OCI-LY3 (cell line): ENCODE results near the gene MAP4K5.
"Not testable (repeated sequence)": the region's sequence is repeated elsewhere in the genome, so short reads cannot be mapped to it uniquely, and the experiment has no call there.

Source experiments
- H2AFZ ChIP-seq: fragments of 200-600, 300-600 bp; shearing (Covaris generic); 2 replicates; pipeline ENCODE4 v1.6.0; 2014; ENCODE audit warnings: antibody characterized with exemption, low read depth, low read length
- H3K27ac ChIP-seq: fragments of 200-600, 300-600 bp; sonication (generic); 2 replicates; pipeline ENCODE4 v1.5.1; 2014; ENCODE audit warnings: mild to moderate bottlenecking, low read length, moderate library complexity, mixed read lengths
- H3K27me3 ChIP-seq: fragments of 200-600, 300-600 bp; sonication (generic); 2 replicates; pipeline ENCODE4 v1.6.1; 2014; ENCODE audit warnings: low read depth, low read length, mixed read lengths
- H3K36me3 ChIP-seq: fragments of 200-600, 300-600 bp; sonication (generic); replicated peaks from 2 replicates; pipeline ENCODE3; 2014; ENCODE audit warnings: low read depth, low read length, mixed read lengths
- H3K4me1 ChIP-seq: fragments of 300-600, 200-600 bp; sonication (generic); 2 replicates; pipeline ENCODE4 v1.6.1; 2014; ENCODE audit warnings: low read length, mixed read lengths
- H3K4me2 ChIP-seq: fragments of 200-600, 300-600 bp; sonication (generic); 2 replicates; pipeline ENCODE4 v1.6.1; 2014; ENCODE audit warnings: low read length, mixed read lengths
- H3K4me3 ChIP-seq: fragments of 300-600, 200-600 bp; sonication (generic); 2 replicates; pipeline ENCODE4 v1.5.1; 2014; ENCODE audit warnings: antibody characterized with exemption, mild to moderate bottlenecking, low read length, moderate library complexity
- H3K79me2 ChIP-seq: fragments of 300-600, 200-600 bp; shearing (Covaris generic); 2 replicates; pipeline ENCODE4 v1.6.1; 2014; ENCODE audit warnings: mild to moderate bottlenecking, low read length, mixed read lengths
- H3K9ac ChIP-seq: fragments of 300-600, 200-600 bp; shearing (Covaris generic); 2 replicates; pipeline ENCODE4 v1.6.0; 2014; ENCODE audit warnings: mild to moderate bottlenecking, low read length, moderate library complexity
- H3K9me3 ChIP-seq: fragments of 200-600, 300-600 bp; shearing (Covaris generic); 2 replicates; pipeline ENCODE4 v1.6.1; 2014; ENCODE audit warnings: low read length, mixed read lengths; ENCODE audit not compliant: insufficient read depth
- H4K20me1 ChIP-seq: fragments of 200-600, 300-600 bp; sonication (generic); 2 replicates; pipeline ENCODE4 v1.6.1; 2016; ENCODE audit warnings: low read length, mixed read lengths; ENCODE audit not compliant: insufficient read depth
- CTCF ChIP-seq: fragments of 200-600, 300-600 bp; sonication (generic); IDR thresholded peaks from 2 replicates; pipeline ENCODE4 v1.5.1; 2014; ENCODE audit warnings: antibody characterized with exemption, low read length, low read depth
- EZH2phosphoT487 ChIP-seq: fragments of 200-600 bp; shearing (Covaris generic); IDR thresholded peaks from 2 replicates; pipeline ENCODE4 v1.6.1; 2018; ENCODE audit warnings: antibody characterized with exemption, mixed run types, low read depth

MAP4K5 gene

GRCh38 chr14:50539051-50539450 is 6.7 kb upstream of the MAP4K5 start:
- H3K36me3 ChIP-seq = no peaks in the 10 kb centered on the region
- H3K9me3 ChIP-seq = no peaks in the 10 kb centered on the region
- H4K20me1 ChIP-seq = no peaks in the 10 kb centered on the region
- H2AFZ ChIP-seq = no peak overlapping the region
- H3K79me2 ChIP-seq = no peaks in the 10 kb centered on the region
- H3K27me3 ChIP-seq = no peaks in the 10 kb centered on the region
- H3K27ac ChIP-seq = no peak overlapping the region
- H3K4me1 ChIP-seq = peaks cover 4% of the 10 kb centered on the region; the same call in 1 of the 2 replicates
- H3K9ac ChIP-seq = no peak overlapping the region
- H3K4me3 ChIP-seq = no peak overlapping the region
- no peak overlapping the region for H3K4me2 ChIP-seq
- TF ChIP-seq CTCF (no peak), EZH2phosphoT487 (no peak)

DNA sequence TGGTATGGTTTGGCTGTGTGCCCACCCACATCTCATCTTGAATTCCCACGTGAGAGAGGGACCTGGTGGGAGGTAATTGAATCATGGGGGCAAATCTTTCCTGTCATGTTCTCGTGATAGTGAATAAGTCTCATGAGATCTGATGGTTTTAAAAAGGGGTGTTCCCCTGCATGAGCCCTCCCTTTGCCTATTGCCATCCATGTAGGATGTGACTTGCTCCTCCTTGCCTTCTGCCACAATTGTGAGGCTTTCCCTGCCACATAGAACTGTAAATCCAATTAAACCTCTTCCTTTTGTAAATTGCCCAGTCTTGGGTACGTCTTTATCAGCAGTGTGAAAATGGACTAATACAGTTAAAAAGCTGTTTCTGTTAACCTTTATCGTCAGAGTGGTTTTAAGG is 5.7 kb upstream of the MAP4K5 start:
- not testable (repeated sequence) for H3K9me3 ChIP-seq, H3K27ac ChIP-seq, H2AFZ ChIP-seq, H3K4me3 ChIP-seq, H3K79me2 ChIP-seq, H3K4me1 ChIP-seq, H3K27me3 ChIP-seq, H3K4me2 ChIP-seq, H3K36me3 ChIP-seq, H4K20me1 ChIP-seq, H3K9ac ChIP-seq

DNA sequence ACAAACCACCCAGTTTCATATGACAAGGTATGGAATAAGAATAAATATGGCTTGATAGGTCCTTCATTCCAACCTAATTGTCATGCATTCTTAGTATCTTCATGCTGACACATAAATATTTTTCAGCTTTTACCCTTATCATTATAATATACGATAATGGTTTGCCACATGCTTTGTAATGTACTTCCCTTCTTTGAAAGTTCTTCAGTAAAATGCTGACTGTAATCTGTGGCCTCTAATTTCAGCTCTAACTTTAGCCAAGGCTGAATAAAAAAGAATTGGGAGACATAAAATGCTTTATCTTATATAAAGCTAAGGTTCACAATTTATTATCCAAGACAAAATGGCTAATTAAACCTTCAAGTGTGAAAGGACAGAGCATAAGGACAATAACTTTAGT is 2.6 kb upstream of the MAP4K5 start:
- H3K9me3 ChIP-seq = no peaks in the 10 kb centered on the region
- H2AFZ ChIP-seq = no peak overlapping the region
- peaks cover 24% of the 10 kb centered on the region for H3K4me1 ChIP-seq
- no peaks in the 10 kb centered on the region for H3K27me3 ChIP-seq
- TF ChIP-seq CTCF (no peak), EZH2phosphoT487 (no peak)
- H3K79me2 ChIP-seq = peaks cover 22% of the 10 kb centered on the region
- no peak overlapping the region for H3K27ac ChIP-seq
- no peak overlapping the region for H3K9ac ChIP-seq
- peaks cover 15% of the 10 kb centered on the region for H4K20me1 ChIP-seq
- no peak overlapping the region for H3K4me2 ChIP-seq
- H3K36me3 ChIP-seq = no peaks in the 10 kb centered on the region
- H3K4me3 ChIP-seq = no peak overlapping the region

GRCh38 chr14:50534416-50534815 is 2.0 kb upstream of the MAP4K5 start:
- no peak overlapping the region for H2AFZ ChIP-seq

More at GRCh38 chr14:50534416-50534815, 2.0 kb upstream of the MAP4K5 start:
- Histone ChIP-seq H3K9me3 (no peaks in the 10 kb centered on the region), H3K4me2 (no peak overlapping the region), H3K9ac (no peak overlapping the region), H4K20me1 (peaks cover 20% of the 10 kb centered on the region), H3K4me3 (no peak overlapping the region), H3K4me1 (peaks cover 30% of the 10 kb centered on the region), H3K27me3 (no peaks in the 10 kb centered on the region), H3K36me3 (no peaks in the 10 kb centered on the region), H3K27ac (no peak overlapping the region), H3K79me2 (peaks cover 28% of the 10 kb centered on the region)
- no peak for TF ChIP-seq CTCF
- no peak for TF ChIP-seq EZH2phosphoT487
